HCT116 (cell line): ENCODE measurements around the gene IL31RA. TPM values are rescaled to one million over a fixed set of nuclear protein-coding genes. Genes with fewer than 3 reads are reported as not detected.

Experiments used
- ATAC-seq: fragments of 200-7000 bp; cut with Tn5 transposase; 2 replicates; pipeline ENCODE4 v1.9.1; 2020; ENCODE audit warnings: mild to moderate bottlenecking, moderate library complexity
- BruUV-seq: library from RNA; stranded (reverse); fragments of 400-500 nt; replicated peaks from 2 replicates; lab custom pipeline; 2021; lab: Mats Ljungman, UMichigan
- CTCF ChIA-PET: fragments of 300-600 bp; sonication (Branson Sonifier 250); formaldehyde crosslinking; loops from one replicate; lab custom pipeline; 2021; ENCODE audit warnings: antibody characterized with exemption; lab: Charles Lee
- POLR2A ChIA-PET: fragments of 300-600, 350-600 bp; sonication (Branson Sonifier 250); formaldehyde crosslinking; loops from one replicate; lab custom pipeline; 2021; ENCODE audit warnings: antibody characterized with exemption; lab: Charles Lee
- RAD21 ChIA-PET, 2 experiments: fragments of 300-600 bp; sonication (Branson Sonifier 250); formaldehyde crosslinking; loops; one replicate each; lab custom pipeline; 2023; ENCODE audit warnings: low total read pairs in 2 of 2; ENCODE audit not compliant: uncharacterized antibody in 2 of 2, unreplicated experiment in 2 of 2, low non-redundant PET in 1 of 2; lab: Charles Lee
- DNase-seq: peaks from one replicate; pipeline ENCODE4 v3.0.0-alpha.2; 2010; ENCODE audit warnings: low read depth, low spot score
- H2AFZ ChIP-seq: fragments of 200-600 bp; shearing (Covaris generic), sonication (generic); 2 replicates; pipeline ENCODE4 v1.6.1; 2017; ENCODE audit warnings: low read depth, mixed run types, mixed read lengths, antibody characterized with exemption, low read length; ENCODE audit not compliant: poor library complexity, severe bottlenecking
- H3K27ac ChIP-seq: 2 replicates; pipeline ENCODE4 v1.5.1; 2012; ENCODE audit warnings: low read depth, low read length
- H3K27me3 ChIP-seq: fragments of 200-600 bp; sonication (generic); 2 replicates; pipeline ENCODE4 v1.6.1; 2016; ENCODE audit warnings: mixed run types, low read length, mixed read lengths; ENCODE audit not compliant: insufficient read depth
- H3K36me3 ChIP-seq, 2 experiments: fragments of 200-500 bp in 1 of 2; fragments of 200-600 bp in 1 of 2; sonication (Bioruptor generic) in 1 of 2; sonication (generic) in 1 of 2; 2 replicates each; pipeline versions ENCODE4 v1.5.1 to v1.6.1; 2014 to 2016; ENCODE audit warnings: low read length in 2 of 2, inconsistent platforms in 1 of 2, mixed read lengths in 1 of 2, mixed run types in 1 of 2; ENCODE audit not compliant: insufficient read depth in 2 of 2, control insufficient read depth in 1 of 2
- H3K4me1 ChIP-seq, 2 experiments: fragments of 200-600 bp in 1 of 2; sonication (generic) in 1 of 2; 2 replicates each; pipeline versions ENCODE4 v1.5.1 to v1.6.1; 2012 to 2017; ENCODE audit warnings: low read length in 2 of 2, inconsistent platforms in 1 of 2, mild to moderate bottlenecking in 1 of 2, mixed read lengths in 1 of 2, mixed run types in 1 of 2, moderate library complexity in 1 of 2; ENCODE audit not compliant: insufficient read depth in 2 of 2, control insufficient read depth in 1 of 2
- H3K4me2 ChIP-seq: fragments of 200-600 bp; sonication (generic); 2 replicates; pipeline ENCODE4 v1.6.1; 2017; ENCODE audit warnings: mixed run types, low read length, mixed read lengths
- H3K4me3 ChIP-seq, 2 experiments: fragments of 200-600 bp in 1 of 2; sonication (generic) in 1 of 2; replicated peaks in 1 of 2; 2 replicates each; pipeline ENCODE4 v1.5.1; 2011 to 2016; ENCODE audit warnings: low read length in 2 of 2, control low read depth in 1 of 2, low read depth in 1 of 2, mild to moderate bottlenecking in 1 of 2, mixed read lengths in 1 of 2, mixed run types in 1 of 2
- H3K79me2 ChIP-seq: fragments of 200-600 bp; sonication (generic); 2 replicates; pipeline ENCODE4 v1.6.1; 2017; ENCODE audit warnings: mild to moderate bottlenecking, mixed run types, low read length, moderate library complexity, mixed read lengths; ENCODE audit not compliant: insufficient read depth
- H3K9ac ChIP-seq: fragments of 200-600 bp; sonication (generic); 2 replicates; pipeline ENCODE4 v1.6.1; 2016; ENCODE audit warnings: low read length, mixed read lengths
- H3K9me2 ChIP-seq: fragments of 200-600 bp; sonication (generic), shearing (Covaris generic); 2 replicates; pipeline ENCODE4 v1.6.1; 2017; ENCODE audit warnings: mixed run types, mild to moderate bottlenecking, moderate library complexity; ENCODE audit not compliant: insufficient read depth
- H3K9me3 ChIP-seq, 2 experiments: fragments of 200-500 bp in 1 of 2; fragments of 200-600 bp in 1 of 2; sonication (Bioruptor generic) in 1 of 2; sonication (generic) in 1 of 2; 2 replicates each; pipeline ENCODE4 v1.6.1; 2014 to 2017; ENCODE audit warnings: low read length in 2 of 2, mixed read lengths in 2 of 2, inconsistent platforms in 1 of 2, low read depth in 1 of 2, mild to moderate bottlenecking in 1 of 2, mixed run types in 1 of 2, moderate library complexity in 1 of 2; ENCODE audit not compliant: control insufficient read depth in 1 of 2, insufficient read depth in 1 of 2
- H4K20me1 ChIP-seq: fragments of 200-600 bp; sonication (generic), shearing (Covaris generic); 2 replicates; pipeline ENCODE4 v1.6.1; 2017; ENCODE audit warnings: mixed run types, mild to moderate bottlenecking, moderate library complexity; ENCODE audit not compliant: insufficient read depth
- CEBPB ChIP-seq: IDR thresholded peaks from 2 replicates; pipeline ENCODE4 v1.6.1; 2012; ENCODE audit warnings: low read depth
- CTCF ChIP-seq, 3 experiments: fragments of 200-600 bp in 1 of 3; sonication (generic) in 1 of 3; IDR thresholded peaks in 2 of 3; conservative IDR thresholded peaks in 1 of 3; 2 replicates each; pipeline ENCODE4 v1.5.1; 2012 to 2017; ENCODE audit warnings: low read depth in 2 of 3, low read length in 2 of 3, antibody characterized with exemption in 1 of 3, borderline replicate concordance in 1 of 3, control low read depth in 1 of 3, mild to moderate bottlenecking in 1 of 3, mixed read lengths in 1 of 3, mixed run types in 1 of 3, moderate library complexity in 1 of 3; ENCODE audit not compliant: insufficient read depth in 1 of 3
- JUND ChIP-seq: IDR thresholded peaks from 2 replicates; pipeline ENCODE4 v1.6.1; 2012
- SRF ChIP-seq: IDR thresholded peaks from 2 replicates; pipeline ENCODE4 v1.6.1; 2012; ENCODE audit warnings: low read depth
- intact Hi-C: fragments of 100-400 bp; cut with micrococcal nuclease; formaldehyde crosslinking; loops from 2 replicates; pipeline ENCODE4 v1.10.0; 2022
- total RNA-seq: library from RNA; stranded (reverse); gene quantifications from one replicate; pipeline ENCODE4 v1.2.1, GENCODE V29; 2021; ENCODE audit not compliant: unreplicated experiment

IL31RA gene
- total RNA-seq, 1 experiment from 2014 or later = 0.59 TPM

DNA sequence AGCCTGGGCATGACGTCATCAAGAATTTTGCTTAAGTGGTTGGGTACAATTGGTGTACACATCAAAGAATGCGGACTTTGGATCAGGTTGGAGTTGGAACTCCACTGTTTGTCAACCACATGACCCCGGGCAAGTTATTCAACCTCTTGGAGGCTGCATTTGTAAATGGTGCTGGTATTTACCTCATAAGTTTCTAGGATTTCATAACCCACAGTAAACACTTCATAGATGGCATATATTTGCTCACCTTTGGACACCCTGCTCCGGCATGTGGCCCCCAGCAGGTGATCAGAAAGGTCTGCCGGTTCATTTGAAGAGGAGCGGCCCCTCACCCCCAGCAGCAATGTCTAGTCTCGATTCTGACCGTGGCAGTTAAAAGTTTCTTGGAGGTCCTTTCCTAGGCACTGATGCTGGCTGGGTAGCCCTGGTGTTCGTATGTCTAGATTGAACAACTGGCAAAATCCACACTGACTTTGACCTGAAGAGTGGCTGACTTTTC, 83.0 kb downstream of the IL31RA start (continued):
- TF ChIP-seq CTCF (IDR thresholded peaks at IDR 0.05 in 2 of 3, conservative IDR thresholded peaks at IDR 0.05 in 1 of 3; ENCODE audit: borderline replicate concordance in 1 of 3, insufficient read depth in 1 of 3, low read depth in 2 of 3, low read length in 2 of 3) = no peak
- TF ChIP-seq, all 23 proteins: peak for 0

DNA sequence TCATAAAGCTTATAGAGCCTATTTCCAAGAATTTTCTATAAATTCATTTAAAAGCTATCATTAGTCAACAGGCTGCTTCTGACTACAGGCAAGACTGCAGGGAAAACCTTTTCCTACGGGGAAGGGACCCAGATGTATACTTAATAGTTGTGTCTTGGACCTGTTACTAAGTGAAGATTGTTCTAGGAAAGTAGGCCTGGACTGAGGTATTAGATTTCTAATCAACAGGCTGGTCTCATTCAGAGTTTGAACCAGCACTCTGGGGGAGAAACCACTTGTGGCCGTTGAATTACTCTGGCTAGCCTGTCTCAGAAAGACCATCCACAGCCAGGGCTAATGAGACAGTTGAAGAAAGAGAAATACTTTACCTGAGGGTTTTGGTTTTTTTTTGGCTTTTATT, 83.6 kb downstream of the IL31RA start:
- Histone ChIP-seq H2AFZ (no peak overlapping the region), H4K20me1 (no peaks in the 10 kb centered on the region), H3K36me3 (peaks cover 0 to 4% of the 10 kb centered on the region in 2 experiments; a peak in 1 of 4 replicates), H3K4me1 (no peaks in the 10 kb centered on the region), H3K9me3 (no peaks in the 10 kb centered on the region), H3K4me2 (no peak overlapping the region), H3K9me2 (no peaks in the 10 kb centered on the region), H3K4me3 (no peak overlapping the region), H3K27ac (no peak overlapping the region), H3K27me3 (no peaks in the 10 kb centered on the region), H3K9ac (no peak overlapping the region), H3K79me2 (no peaks in the 10 kb centered on the region)
- intact Hi-C loops = loop anchor here (5.0 kb wide), 2 partner anchors 138 to 1343 kb away; no protein-coding TSS in a partner anchor
- RAD21 ChIA-PET = interaction anchor here in 1 of 2 experiments (2.6 kb wide), 1 partner anchor 266 kb away, joined by 19 read pairs; no protein-coding TSS in a partner anchor
- CTCF ChIA-PET = interaction anchor here (0.8 to 4.9 kb wide), 4 partner anchors 138 to 335 kb away, joined by 3 to 102 read pairs (median 13); no protein-coding TSS in a partner anchor
- BruUV-seq = TSS peak; percentile 15
- ATAC-seq (no peak), DNase-seq (no peak)
- POLR2A ChIA-PET = no interaction called here
- TF ChIP-seq CTCF (IDR thresholded peaks at IDR 0.05 in 2 of 3, conservative IDR thresholded peaks at IDR 0.05 in 1 of 3; ENCODE audit: borderline replicate concordance in 1 of 3, insufficient read depth in 1 of 3, low read depth in 2 of 3, low read length in 2 of 3) (no peak), CEBPB (no peak), SRF (no peak), JUND (no peak)
